ENCODE measurements around the gene RNF19B. TPM values are rescaled to one million over a fixed set of nuclear protein-coding genes. Genes with fewer than 3 reads are reported as not detected.

RNF19B gene
- total RNA-seq, 4 donors from 2014 or later, result 13.7 to 21.7 (median 17.4) TPM

GRCh38 chr1:32891630-32892029 lies 73.0 kb downstream of the RNF19B start:
- no peak for TF ChIP-seq CTCF (IDR thresholded peaks at IDR 0.05; ENCODE audit: low read depth)

- TF ChIP-seq CTCF (IDR thresholded peaks at IDR 0.05; ENCODE audit: low read depth), result no peak
Measured at GRCh38 chr1:32891241-32891570, 73.4 kb downstream of the RNF19B start.

DNA sequence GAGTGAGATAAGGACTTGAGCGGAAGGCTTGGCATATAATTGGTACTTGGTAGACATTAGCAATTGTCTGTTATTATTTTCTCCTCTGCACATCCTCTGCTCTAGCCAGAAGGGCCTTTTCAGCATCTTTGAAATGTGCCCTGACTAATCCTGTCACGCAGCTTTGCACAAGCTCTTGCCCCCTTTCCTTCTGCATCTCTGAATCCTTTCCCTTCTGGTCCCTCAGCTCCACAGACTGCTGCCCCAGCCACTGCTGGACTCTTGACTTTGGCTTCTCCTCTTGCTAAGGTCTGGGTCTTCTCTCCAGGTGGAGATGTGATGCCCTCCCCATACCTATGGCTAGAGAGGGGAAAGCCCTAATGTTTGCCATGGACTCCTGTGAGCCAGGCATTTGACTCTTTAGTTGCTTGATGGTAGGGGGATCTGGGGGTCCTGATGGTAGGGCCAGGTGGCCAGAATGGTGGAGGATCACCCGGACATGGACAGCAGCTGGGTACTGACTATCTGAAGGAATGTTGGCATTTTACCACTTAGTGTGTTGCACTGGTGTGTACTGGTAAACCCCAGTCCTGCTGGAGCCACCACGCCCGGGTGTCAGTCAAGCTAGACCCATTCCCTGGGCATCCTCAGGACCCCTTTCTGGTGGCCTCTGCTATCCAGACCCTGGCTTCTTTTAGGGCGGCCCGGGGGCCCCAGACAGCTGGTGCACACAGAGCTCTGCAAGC lies 73.9 kb downstream of the RNF19B start:
- TF ChIP-seq CTCF (IDR thresholded peaks at IDR 0.05; ENCODE audit: low read depth), result no peak

- no peak for TF ChIP-seq CTCF (IDR thresholded peaks at IDR 0.05; ENCODE audit: low read depth)
Measured at GRCh38 chr1:32889731-32890278, 74.8 kb downstream of the RNF19B start.

DNA sequence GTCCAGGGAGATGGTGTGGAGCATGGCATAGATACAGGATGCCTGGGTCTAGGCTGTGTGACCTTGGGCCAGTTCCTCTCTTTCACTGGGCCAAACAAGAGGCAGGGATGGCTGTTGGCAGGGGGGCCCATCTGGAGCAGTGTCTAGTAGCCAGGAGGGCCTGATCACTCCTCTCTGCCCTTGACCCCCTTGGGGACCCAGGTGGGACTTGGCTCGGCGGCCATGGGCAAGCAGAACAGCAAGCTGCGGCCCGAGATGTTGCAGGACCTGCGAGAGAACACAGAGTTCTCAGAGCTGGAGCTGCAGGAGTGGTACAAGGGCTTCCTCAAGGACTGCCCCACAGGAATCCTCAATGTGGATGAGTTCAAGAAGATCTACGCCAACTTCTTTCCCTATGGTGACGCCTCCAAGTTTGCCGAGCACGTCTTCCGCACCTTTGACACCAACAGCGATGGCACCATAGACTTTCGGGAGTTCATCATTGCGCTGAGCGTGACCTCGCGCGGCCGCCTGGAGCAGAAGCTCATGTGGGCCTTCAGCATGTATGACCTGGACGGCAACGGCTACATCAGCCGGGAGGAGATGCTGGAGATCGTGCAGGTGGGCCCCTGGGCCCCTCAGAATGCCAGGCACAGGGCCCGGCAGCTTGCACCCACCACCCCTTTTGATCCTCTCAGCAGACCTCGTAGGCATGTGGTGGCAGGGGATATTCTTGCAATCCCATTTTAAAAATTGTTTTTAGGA lies 75.8 kb downstream of the RNF19B start:
- TF ChIP-seq CTCF (IDR thresholded peaks at IDR 0.05; ENCODE audit: low read depth), result no peak

DNA sequence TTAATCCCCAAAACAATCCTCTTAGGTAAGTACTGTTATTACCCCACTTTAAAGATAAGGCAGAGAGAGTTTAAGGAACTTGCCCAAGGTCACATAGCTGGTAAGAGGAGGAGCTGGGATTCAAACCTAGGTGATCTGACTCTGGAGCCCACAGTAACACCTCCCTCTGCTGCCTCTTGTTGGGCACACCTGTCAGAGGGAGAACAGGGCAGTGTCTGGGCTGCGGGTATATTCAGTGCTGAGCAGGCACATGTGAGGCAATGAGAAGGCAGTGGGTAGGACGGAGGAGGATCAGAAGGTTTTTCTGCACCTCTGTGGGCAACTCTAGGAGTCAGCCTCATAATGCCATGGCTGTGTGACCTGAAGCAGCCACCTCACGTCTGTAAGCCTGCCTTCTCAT lies 76.5 kb downstream of the RNF19B start:
- TF ChIP-seq CTCF (IDR thresholded peaks at IDR 0.05; ENCODE audit: low read depth), result no peak

DNA sequence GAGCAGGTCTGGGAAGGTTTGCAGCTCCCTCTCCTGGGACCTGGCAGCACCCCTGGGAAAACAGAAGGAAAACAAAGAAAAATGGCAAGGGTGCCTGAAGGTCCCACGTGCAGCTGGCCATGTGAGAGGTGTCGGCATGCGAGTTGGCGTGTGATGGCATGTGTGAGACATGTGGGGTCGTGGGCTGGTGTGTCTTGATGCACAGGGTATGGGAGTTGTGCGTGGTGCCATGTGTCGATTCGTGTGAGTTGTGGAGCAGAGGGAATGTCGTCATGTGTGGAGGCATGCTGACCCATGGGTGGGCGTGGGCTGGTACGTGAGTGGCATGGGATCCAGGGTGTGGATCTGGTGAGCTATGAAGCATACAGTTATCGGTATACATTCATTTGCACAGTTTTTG lies 77.0 kb downstream of the RNF19B start:
- TF ChIP-seq CTCF (IDR thresholded peaks at IDR 0.05; ENCODE audit: low read depth), result no peak
